DOHH2 (cell line): ENCODE data around the gene ROCK2.

Source experiments
- H3F3A ChIP-seq: fragments of 200-600 bp; sonication (generic), shearing (Covaris generic); 2 replicates; pipeline ENCODE4 v1.6.0; 2016; ENCODE audit warnings: antibody characterized with exemption, mild to moderate bottlenecking; ENCODE audit not compliant: control insufficient read depth, insufficient read depth
- H3K27ac ChIP-seq: fragments of 200-600 bp; sonication (generic); 2 replicates; pipeline ENCODE4 v1.5.1; 2014; ENCODE audit warnings: low read depth, mild to moderate bottlenecking, low read length, moderate library complexity
- H3K27me3 ChIP-seq: fragments of 200-600 bp; sonication (generic); 2 replicates; pipeline ENCODE4 v1.6.1; 2014; ENCODE audit warnings: mild to moderate bottlenecking, low read length, mixed read lengths; ENCODE audit not compliant: control insufficient read depth
- H3K36me3 ChIP-seq: fragments of 200-600 bp; sonication (generic); 2 replicates; pipeline ENCODE4 v1.6.1; 2014; ENCODE audit warnings: mild to moderate bottlenecking, low read length, moderate library complexity, mixed read lengths; ENCODE audit not compliant: control insufficient read depth
- H3K4me1 ChIP-seq: fragments of 200-600 bp; sonication (generic); 2 replicates; pipeline ENCODE4 v1.6.1; 2014; ENCODE audit warnings: mild to moderate bottlenecking, low read length, mixed read lengths; ENCODE audit not compliant: control insufficient read depth
- H3K4me2 ChIP-seq: fragments of 200-600 bp; sonication (generic); 2 replicates; pipeline ENCODE4 v1.6.0; 2014; ENCODE audit warnings: mild to moderate bottlenecking, low read length, moderate library complexity
- H3K4me3 ChIP-seq: fragments of 200-600 bp; sonication (generic); 2 replicates; pipeline ENCODE4 v1.5.1; 2014; ENCODE audit warnings: mild to moderate bottlenecking, low read length, mixed read lengths
- H3K79me2 ChIP-seq: fragments of 200-600 bp; sonication (generic); 2 replicates; pipeline ENCODE4 v1.6.1; 2014; ENCODE audit warnings: mild to moderate bottlenecking, low read length, mixed read lengths; ENCODE audit not compliant: control insufficient read depth
- H3K9me2 ChIP-seq: fragments of 200-600 bp; sonication (generic); replicated peaks from 2 replicates; pipeline ENCODE4 v1.6.1; 2014; ENCODE audit warnings: mild to moderate bottlenecking, low read length, mixed read lengths; ENCODE audit not compliant: control insufficient read depth
- H3K9me3 ChIP-seq: fragments of 200-600 bp; sonication (generic); 2 replicates; pipeline ENCODE4 v1.6.1; 2014; ENCODE audit warnings: antibody characterized with exemption, low read length, mixed read lengths; ENCODE audit not compliant: control insufficient read depth, insufficient read depth
- H4K20me1 ChIP-seq: fragments of 200-600 bp; sonication (generic); 2 replicates; pipeline ENCODE4 v1.6.0; 2014; ENCODE audit warnings: low read depth, mild to moderate bottlenecking, antibody characterized with exemption, low read length, moderate library complexity; ENCODE audit not compliant: control insufficient read depth, insufficient read depth
- EZH2phosphoT487 ChIP-seq: fragments of 200-600 bp; sonication (generic); IDR thresholded peaks from 2 replicates; pipeline ENCODE4 v1.6.1; 2017; ENCODE audit warnings: borderline replicate concordance, mild to moderate bottlenecking, antibody characterized with exemption, low read length, moderate library complexity, mixed read lengths
- TF ChIP-seq, protein P1 (sequence below): fragments of 200-600 bp; sonication (generic); IDR thresholded peaks from one replicate; pipeline ENCODE4 v1.5.1; 2014; ENCODE audit warnings: antibody characterized with exemption, mild to moderate bottlenecking, low read depth, low read length; ENCODE audit not compliant: poor library complexity, severe bottlenecking

The ROCK2 gene

DNA sequence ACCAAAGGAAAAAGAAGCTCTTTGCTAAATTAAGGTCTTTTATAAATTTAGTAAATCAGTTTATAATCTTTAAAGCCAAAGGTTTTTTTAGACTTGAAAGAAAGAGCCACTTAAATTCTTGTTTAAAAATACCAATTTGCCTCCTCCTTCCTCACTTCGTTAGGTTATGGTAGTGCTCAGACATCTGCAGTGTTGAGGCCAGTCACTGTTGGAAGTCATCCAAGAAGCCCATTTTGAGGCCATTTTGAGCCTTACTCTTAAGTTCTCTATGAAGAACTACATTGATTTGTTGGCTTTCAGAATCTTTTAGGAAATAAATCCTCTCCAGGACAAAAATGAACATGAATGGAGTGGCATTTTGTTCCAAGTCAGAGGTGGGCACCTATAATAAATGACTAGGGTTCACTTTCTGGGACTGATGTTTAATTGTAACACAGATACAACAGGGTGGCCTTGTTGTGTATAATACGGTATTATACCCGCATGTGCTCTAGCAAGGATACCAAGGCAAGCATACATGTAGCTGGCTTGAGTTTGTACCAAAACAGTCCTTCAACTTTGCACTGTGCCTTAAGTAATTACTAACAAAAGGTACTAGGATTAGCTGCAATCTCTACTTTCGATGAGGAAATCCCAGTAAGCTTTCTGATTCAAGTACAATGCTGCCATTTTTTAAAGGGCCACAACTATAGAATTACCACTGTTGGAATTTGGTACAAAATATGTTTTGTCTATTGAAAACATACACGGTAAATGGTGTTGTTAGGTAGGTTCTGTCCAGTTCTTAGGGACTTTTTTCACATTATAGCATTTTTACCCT is 166.4 kb downstream of the ROCK2 start:
- no peaks in the 10 kb centered on the region for H3K27me3 ChIP-seq
- no peaks in the 10 kb centered on the region for H3K79me2 ChIP-seq
- no peak overlapping the region for H3K4me3 ChIP-seq
- no peaks in the 10 kb centered on the region for H4K20me1 ChIP-seq
- H3K9me3 ChIP-seq = no peaks in the 10 kb centered on the region
- H3F3A ChIP-seq = no peaks in the 10 kb centered on the region
- no peak for TF ChIP-seq EZH2phosphoT487
- TF ChIP-seq, protein P1, sequence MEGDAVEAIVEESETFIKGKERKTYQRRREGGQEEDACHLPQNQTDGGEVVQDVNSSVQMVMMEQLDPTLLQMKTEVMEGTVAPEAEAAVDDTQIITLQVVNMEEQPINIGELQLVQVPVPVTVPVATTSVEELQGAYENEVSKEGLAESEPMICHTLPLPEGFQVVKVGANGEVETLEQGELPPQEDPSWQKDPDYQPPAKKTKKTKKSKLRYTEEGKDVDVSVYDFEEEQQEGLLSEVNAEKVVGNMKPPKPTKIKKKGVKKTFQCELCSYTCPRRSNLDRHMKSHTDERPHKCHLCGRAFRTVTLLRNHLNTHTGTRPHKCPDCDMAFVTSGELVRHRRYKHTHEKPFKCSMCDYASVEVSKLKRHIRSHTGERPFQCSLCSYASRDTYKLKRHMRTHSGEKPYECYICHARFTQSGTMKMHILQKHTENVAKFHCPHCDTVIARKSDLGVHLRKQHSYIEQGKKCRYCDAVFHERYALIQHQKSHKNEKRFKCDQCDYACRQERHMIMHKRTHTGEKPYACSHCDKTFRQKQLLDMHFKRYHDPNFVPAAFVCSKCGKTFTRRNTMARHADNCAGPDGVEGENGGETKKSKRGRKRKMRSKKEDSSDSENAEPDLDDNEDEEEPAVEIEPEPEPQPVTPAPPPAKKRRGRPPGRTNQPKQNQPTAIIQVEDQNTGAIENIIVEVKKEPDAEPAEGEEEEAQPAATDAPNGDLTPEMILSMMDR = no peak
- peaks cover 10% of the 10 kb centered on the region; the same call in 1 of the 2 replicates for H3K4me1 ChIP-seq
- H3K4me2 ChIP-seq = no peak overlapping the region
- H3K27ac ChIP-seq = no peak overlapping the region
- no peaks in the 10 kb centered on the region for H3K9me2 ChIP-seq
- peaks cover 9% of the 10 kb centered on the region for H3K36me3 ChIP-seq

DNA sequence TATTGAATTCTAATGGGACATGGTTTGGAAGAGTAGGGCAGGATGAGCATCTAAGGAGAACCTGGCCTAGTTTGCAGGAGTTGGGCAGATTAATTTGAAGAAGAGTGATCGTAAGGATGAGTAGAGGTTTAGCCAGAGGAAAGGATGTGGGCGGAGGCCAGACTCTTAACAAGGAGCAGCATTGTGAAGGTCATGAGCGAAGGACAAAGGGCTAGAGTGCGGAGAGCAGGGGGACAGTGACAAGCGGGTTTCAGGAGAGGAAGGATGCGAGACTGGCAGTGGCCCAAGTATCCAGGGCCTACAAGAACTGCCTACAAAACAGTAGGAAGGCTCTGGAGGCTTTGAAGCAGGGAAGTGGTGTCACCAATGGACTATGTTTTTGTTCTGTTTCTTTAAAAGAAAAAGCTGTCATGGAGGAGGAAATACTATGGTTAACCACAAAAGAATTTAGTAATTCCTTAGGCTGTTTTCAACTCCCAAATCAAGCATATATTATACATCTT is 169.1 kb downstream of the ROCK2 start:
- H4K20me1 ChIP-seq = no peaks in the 10 kb centered on the region
- H3K79me2 ChIP-seq = no peaks in the 10 kb centered on the region
- no peak for TF ChIP-seq EZH2phosphoT487
- TF ChIP-seq, protein P1 = no peak
- H3K36me3 ChIP-seq = no peaks in the 10 kb centered on the region
- H3K27ac ChIP-seq = no peak overlapping the region
- H3K27me3 ChIP-seq = no peaks in the 10 kb centered on the region
- H3K9me3 ChIP-seq = no peaks in the 10 kb centered on the region
- H3K4me3 ChIP-seq = no peak overlapping the region
- no peaks in the 10 kb centered on the region for H3K9me2 ChIP-seq
- H3K4me2 ChIP-seq = no peak overlapping the region
- peaks cover 10% of the 10 kb centered on the region; the same call in 1 of the 2 replicates for H3K4me1 ChIP-seq
- no peaks in the 10 kb centered on the region for H3F3A ChIP-seq

DNA sequence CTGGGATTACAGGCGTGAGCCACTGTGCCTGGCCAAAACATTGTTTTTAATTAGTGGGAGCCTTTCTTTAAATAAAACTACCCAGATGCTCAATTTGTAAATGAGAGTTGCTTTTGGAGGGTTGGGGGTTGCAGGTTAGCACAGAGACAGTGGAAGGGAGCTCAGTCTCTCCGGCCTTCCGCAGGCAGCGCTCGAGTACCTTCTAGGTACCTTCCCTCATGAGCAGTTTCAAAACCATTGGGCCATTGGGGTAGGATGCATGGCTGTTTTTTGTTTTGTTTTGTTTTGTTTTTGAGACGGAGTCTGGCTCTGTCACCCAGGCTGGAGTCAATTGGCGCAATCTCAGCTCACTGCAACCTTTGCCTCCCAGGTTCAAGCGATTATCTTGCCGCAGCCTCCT is 170.2 kb downstream of the ROCK2 start:
- TF ChIP-seq, protein P1 = no peak
- TF ChIP-seq EZH2phosphoT487 = no peak
- Histone ChIP-seq H3K79me2 (no peaks in the 10 kb centered on the region), H3K9me3 (no peaks in the 10 kb centered on the region), H3F3A (no peaks in the 10 kb centered on the region), H3K27me3 (no peaks in the 10 kb centered on the region), H3K9me2 (no peaks in the 10 kb centered on the region), H3K4me1 (peaks cover 10% of the 10 kb centered on the region; the same call in 1 of the 2 replicates), H3K4me2 (no peak overlapping the region), H4K20me1 (no peaks in the 10 kb centered on the region), H3K27ac (no peak overlapping the region), H3K4me3 (no peak overlapping the region), H3K36me3 (no peaks in the 10 kb centered on the region)
